Skeletal muscle tissue (tissue), 4 donors: ENCODE results near the gene MCCC1. TPM values are rescaled to one million over a fixed set of nuclear protein-coding genes. Genes with fewer than 3 reads are reported as not detected.
"Not testable (repeated sequence)": the region's sequence is repeated elsewhere in the genome, so short reads cannot be mapped to it uniquely, and the experiment has no call there.

Source experiments
- H3K27ac ChIP-seq: one replicate; pipeline ENCODE4 v1.7.0; 2013; ENCODE audit warnings: mild to moderate bottlenecking, low read depth, low read length, inconsistent platforms
- H3K27me3 ChIP-seq, 3 donors: one replicate each; pipeline ENCODE4 v1.7.0; 2013; ENCODE audit warnings: low read length in 3 of 3; ENCODE audit not compliant: control insufficient read depth in 3 of 3, insufficient read depth in 3 of 3
- H3K36me3 ChIP-seq, 3 donors: one replicate each; pipeline ENCODE4 v1.7.0; 2013; ENCODE audit warnings: low read length in 3 of 3; ENCODE audit not compliant: control insufficient read depth in 3 of 3, insufficient read depth in 3 of 3
- H3K4me1 ChIP-seq, 3 donors: one replicate each; pipeline ENCODE4 v1.7.0; 2013; ENCODE audit warnings: low read length in 3 of 3, mild to moderate bottlenecking in 3 of 3; ENCODE audit not compliant: control insufficient read depth in 3 of 3, insufficient read depth in 3 of 3
- H3K4me3 ChIP-seq, 3 donors: one replicate each; pipeline ENCODE4 v1.7.0; 2013; ENCODE audit warnings: low read length in 3 of 3
- H3K9ac ChIP-seq, 3 donors: one replicate each; pipeline ENCODE4 v1.7.0; 2013; ENCODE audit warnings: low read length in 3 of 3, mild to moderate bottlenecking in 3 of 3, moderate library complexity in 2 of 3, low read depth in 1 of 3
- H3K9me3 ChIP-seq, 3 donors: one replicate each; pipeline ENCODE4 v1.7.0; 2013; ENCODE audit warnings: low read length in 3 of 3; ENCODE audit not compliant: control insufficient read depth in 3 of 3
- total RNA-seq: library from RNA; depleted of rRNA; stranded (reverse); fragments of >200 nt; gene quantifications from one replicate; pipeline ENCODE4 v1.2.3, GENCODE V29; 2014
- donor health status: Osteomylitis.

MCCC1 gene
- total RNA-seq, 1 donor from 2014 or later: 16.2 TPM

GRCh38 chr3:183123891-183124290, 24.6 kb upstream of the MCCC1 start:
- no peaks in the 10 kb centered on the region for H3K36me3 ChIP-seq
- H3K27me3 ChIP-seq: no peaks in the 10 kb centered on the region
- H3K4me1 ChIP-seq: no peaks in the 10 kb centered on the region
- H3K9me3 ChIP-seq: no peaks in the 10 kb centered on the region
- H3K27ac ChIP-seq: no peak overlapping the region
- H3K9ac ChIP-seq: no peak overlapping the region
- H3K4me3 ChIP-seq: no peak overlapping the region

GRCh38 chr3:183122257-183122932, 23.1 kb upstream of the MCCC1 start:
- H3K9ac ChIP-seq: no peak overlapping the region

GRCh38 chr3:183120538-183121215, 21.4 kb upstream of the MCCC1 start:
- peaks cover 5 to 6% (median 6%) of the 10 kb centered on the region in 3 donors for H3K4me1 ChIP-seq
- no peak overlapping the region for H3K27ac ChIP-seq
- H3K36me3 ChIP-seq: no peaks in the 10 kb centered on the region

More at GRCh38 chr3:183122257-183122932, 23.1 kb upstream of the MCCC1 start:
- no peaks in the 10 kb centered on the region for H3K9me3 ChIP-seq
- H3K27me3 ChIP-seq: peaks cover 5 to 6% (median 6%) of the 10 kb centered on the region in 3 donors
- H3K4me1 ChIP-seq: no peaks in the 10 kb centered on the region
- no peaks in the 10 kb centered on the region for H3K36me3 ChIP-seq
- no peak overlapping the region for H3K4me3 ChIP-seq
- no peak overlapping the region for H3K27ac ChIP-seq

GRCh38 chr3:183117056-183117455, 17.8 kb upstream of the MCCC1 start:
- no peak overlapping the region for H3K27ac ChIP-seq
- H3K36me3 ChIP-seq: no peaks in the 10 kb centered on the region
- no peak overlapping the region for H3K9ac ChIP-seq
- H3K27me3 ChIP-seq: peaks cover 12 to 15% (median 15%) of the 10 kb centered on the region in 3 donors
- H3K9me3 ChIP-seq: no peaks in the 10 kb centered on the region
- peaks cover 5 to 6% (median 6%) of the 10 kb centered on the region in 3 donors for H3K4me1 ChIP-seq
- no peak overlapping the region for H3K4me3 ChIP-seq

More at GRCh38 chr3:183120538-183121215, 21.4 kb upstream of the MCCC1 start:
- Histone ChIP-seq H3K9me3 (no peaks in the 10 kb centered on the region), H3K4me3 (no peak overlapping the region), H3K27me3 (peaks cover 12 to 15% (median 15%) of the 10 kb centered on the region in 3 donors), H3K9ac (no peak overlapping the region)

GRCh38 chr3:183116025-183116614, 16.8 kb upstream of the MCCC1 start:
- Histone ChIP-seq H3K27ac (no peak overlapping the region), H3K9ac (peak overlapping the region in 2 of 3 donors; percentile 61 to 70), H3K4me3 (peak overlapping the region; percentile 60 to 71 (median 63)), H3K9me3 (no peaks in the 10 kb centered on the region), H3K4me1 (peaks cover 5 to 6% (median 6%) of the 10 kb centered on the region in 3 donors), H3K27me3 (peaks cover 12 to 15% (median 15%) of the 10 kb centered on the region in 3 donors), H3K36me3 (no peaks in the 10 kb centered on the region)

GRCh38 chr3:183114384-183115178, 15.3 kb upstream of the MCCC1 start:
- no peaks in the 10 kb centered on the region for H3K9me3 ChIP-seq
- H3K27ac ChIP-seq: no peak overlapping the region
- no peaks in the 10 kb centered on the region for H3K36me3 ChIP-seq
- H3K4me3 ChIP-seq: no peak overlapping the region
- peaks cover 12 to 15% (median 15%) of the 10 kb centered on the region in 3 donors for H3K27me3 ChIP-seq
- H3K4me1 ChIP-seq: peaks cover 5 to 6% (median 6%) of the 10 kb centered on the region in 3 donors
- no peak overlapping the region for H3K9ac ChIP-seq

- not testable (repeated sequence) for H3K27me3 ChIP-seq, H3K9me3 ChIP-seq, H3K27ac ChIP-seq, H3K36me3 ChIP-seq, H3K9ac ChIP-seq, H3K4me3 ChIP-seq, H3K4me1 ChIP-seq
Measured at GRCh38 chr3:183109847-183110246, 10.6 kb upstream of the MCCC1 start.

- Histone ChIP-seq H3K4me1 (no peaks in the 10 kb centered on the region), H3K36me3 (no peaks in the 10 kb centered on the region), H3K9me3 (no peaks in the 10 kb centered on the region), H3K9ac (no peak overlapping the region), H3K27ac (no peak overlapping the region), H3K27me3 (no peaks in the 10 kb centered on the region), H3K4me3 (no peak overlapping the region)
Measured at GRCh38 chr3:183108470-183108869, 9.2 kb upstream of the MCCC1 start.

- H3K4me1 ChIP-seq: no peaks in the 10 kb centered on the region
- H3K27me3 ChIP-seq: no peaks in the 10 kb centered on the region
- H3K9ac ChIP-seq: no peak overlapping the region
- no peak overlapping the region for H3K4me3 ChIP-seq
- H3K9me3 ChIP-seq: no peaks in the 10 kb centered on the region
- no peak overlapping the region for H3K27ac ChIP-seq
- H3K36me3 ChIP-seq: no peaks in the 10 kb centered on the region
Measured at GRCh38 chr3:183108001-183108449, 8.7 kb upstream of the MCCC1 start.
